GM18526 (cell line): Measurements from ENCODE around the gene SV2C.

Source experiments
- POLR2A ChIP-seq: IDR thresholded peaks from 3 replicates; pipeline ENCODE4 v1.6.1; 2011; ENCODE audit not compliant: insufficient read length; ENCODE audit errors: extremely low read depth

Gene SV2C

DNA sequence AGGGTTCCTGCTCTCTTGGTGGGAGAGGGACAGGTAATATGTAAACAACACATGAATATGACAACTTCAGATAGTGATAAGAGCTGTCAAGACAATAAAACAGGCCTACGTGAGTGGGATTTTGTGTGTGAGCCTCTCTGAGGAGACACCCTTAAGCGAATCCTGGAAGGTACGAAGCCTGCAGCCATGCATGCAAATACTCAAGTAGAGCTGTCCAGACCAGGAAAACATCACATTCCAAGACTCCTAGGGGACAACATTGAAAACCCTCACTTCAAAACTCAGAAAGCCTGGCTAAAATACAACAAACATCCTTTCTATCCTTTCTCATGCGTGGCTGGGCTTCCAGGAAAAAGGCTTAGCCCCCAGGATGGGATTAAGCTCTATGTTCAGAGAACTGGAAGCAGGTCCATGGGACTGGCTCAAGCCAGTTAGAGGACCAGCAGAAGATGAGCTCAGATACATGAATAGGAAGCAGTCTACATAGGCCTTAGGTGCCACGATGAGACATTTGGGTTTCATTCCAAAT, 195.1 kb downstream of the SV2C start:
- TF ChIP-seq POLR2A: no peak

DNA sequence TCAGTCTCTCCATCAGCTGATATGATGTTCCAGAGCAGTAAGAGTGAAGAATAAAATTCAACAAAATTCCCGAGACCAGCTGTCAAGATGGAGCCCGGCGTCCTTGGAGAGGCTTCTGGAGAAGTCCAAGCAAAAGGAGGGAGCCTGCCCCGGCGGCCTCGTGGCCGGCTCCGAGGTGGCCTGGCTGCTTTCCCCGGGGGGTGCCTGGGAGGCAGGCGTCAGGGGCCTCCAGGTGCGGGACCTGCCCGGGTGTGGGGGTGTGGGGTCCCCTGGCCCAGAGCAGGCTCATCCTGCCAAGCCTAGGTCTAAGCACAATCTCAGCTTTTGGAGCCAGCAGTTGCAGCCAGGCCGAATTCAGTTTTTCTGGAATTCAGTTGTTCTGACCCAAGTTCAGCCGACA, 197.3 kb downstream of the SV2C start:
- no peak for TF ChIP-seq POLR2A

DNA sequence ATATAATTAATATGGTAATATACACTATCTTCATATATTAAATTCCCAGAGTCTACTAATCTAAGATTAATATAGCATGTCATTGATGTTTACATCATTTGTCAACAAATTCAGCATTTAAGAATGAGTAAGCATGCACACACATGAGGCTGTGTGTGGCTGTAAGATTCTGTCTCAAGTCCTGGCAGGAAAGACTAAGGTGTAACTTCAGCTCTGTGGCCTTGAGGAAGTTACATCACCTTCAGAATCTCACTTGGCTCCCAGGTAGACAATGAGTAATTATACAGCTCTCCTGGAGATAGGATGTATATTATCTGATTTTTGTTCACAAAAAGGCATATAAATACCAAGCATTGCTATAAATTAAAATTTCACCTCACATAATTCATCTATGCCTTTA, 200.5 kb downstream of the SV2C start:
- no peak for TF ChIP-seq POLR2A

DNA sequence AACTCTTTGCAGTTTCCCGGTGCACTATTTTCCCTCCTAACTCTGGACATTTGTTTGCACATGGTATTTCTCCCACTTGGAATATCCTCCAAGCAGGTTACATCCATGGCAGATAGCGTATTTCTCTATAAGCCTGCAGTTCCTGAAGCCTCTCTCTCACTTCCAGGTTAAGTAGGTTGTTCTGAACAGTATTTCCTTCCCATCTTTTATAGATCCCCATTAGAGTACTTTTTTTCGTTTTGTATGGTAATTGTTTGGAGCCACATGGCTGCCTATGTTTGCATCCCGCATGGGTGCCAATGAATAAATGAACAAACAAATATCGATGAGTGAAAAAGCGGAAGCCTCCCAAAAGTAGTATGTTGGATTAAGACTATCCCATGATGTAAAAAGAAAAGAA, 206.5 kb downstream of the SV2C start:
- no peak for TF ChIP-seq POLR2A

DNA sequence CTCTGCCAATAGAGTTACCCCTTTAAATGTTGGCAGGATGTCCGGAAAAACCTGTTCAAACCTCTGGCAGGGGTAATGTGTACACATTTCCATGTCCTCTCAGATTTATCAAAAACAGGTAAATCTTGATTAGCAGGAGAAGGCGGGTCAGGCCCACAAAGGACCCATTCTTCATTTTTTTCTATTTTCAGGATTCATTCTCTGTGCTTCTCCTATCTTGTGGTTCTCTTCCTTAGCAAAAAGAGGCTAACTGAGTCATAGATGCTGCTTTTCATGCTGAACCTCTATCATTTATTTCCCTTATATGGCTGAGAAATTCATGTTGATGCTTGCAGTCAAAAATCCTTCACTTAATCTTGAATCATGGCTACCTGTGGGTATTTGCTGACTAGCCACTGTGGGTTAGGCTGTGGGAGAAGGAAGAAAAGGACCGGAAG, 207.2 kb downstream of the SV2C start:
- TF ChIP-seq POLR2A: no peak

DNA sequence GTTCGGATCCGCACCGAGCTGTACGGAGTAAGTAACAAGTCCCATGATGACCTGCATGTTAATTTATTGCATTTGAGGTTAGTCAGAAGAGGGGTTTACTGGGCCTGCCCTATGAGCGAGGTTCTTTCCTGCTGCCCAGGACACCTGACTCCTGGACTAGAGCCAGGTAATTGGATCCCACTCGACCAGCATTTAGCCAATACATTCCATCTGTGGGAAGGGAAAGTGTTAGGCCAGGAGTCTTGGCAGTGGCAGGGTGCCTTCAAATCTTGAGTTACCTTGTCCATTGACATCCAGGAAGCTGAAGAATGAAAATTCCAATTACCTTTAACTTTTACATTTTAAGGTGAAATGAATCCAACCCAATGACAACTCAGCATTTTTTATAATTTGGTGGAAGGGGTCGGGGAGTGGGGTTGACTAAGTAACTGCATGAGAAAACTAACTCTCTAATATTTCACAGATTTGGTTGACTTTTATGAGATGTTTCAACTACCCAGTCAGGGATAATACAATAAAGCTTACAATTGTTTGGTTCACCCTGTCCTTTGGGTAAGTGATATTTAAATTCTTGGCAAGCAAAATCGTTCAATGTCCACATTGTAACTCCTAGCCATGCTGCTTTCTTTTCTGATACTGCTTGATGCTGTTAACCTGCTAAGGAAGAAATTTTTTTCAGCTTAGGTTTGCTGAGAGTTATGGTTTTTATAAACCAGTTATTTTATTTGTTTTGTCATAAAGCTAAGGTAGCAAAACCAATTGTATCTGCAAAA, 208.3 kb downstream of the SV2C start:
- TF ChIP-seq POLR2A: no peak

DNA sequence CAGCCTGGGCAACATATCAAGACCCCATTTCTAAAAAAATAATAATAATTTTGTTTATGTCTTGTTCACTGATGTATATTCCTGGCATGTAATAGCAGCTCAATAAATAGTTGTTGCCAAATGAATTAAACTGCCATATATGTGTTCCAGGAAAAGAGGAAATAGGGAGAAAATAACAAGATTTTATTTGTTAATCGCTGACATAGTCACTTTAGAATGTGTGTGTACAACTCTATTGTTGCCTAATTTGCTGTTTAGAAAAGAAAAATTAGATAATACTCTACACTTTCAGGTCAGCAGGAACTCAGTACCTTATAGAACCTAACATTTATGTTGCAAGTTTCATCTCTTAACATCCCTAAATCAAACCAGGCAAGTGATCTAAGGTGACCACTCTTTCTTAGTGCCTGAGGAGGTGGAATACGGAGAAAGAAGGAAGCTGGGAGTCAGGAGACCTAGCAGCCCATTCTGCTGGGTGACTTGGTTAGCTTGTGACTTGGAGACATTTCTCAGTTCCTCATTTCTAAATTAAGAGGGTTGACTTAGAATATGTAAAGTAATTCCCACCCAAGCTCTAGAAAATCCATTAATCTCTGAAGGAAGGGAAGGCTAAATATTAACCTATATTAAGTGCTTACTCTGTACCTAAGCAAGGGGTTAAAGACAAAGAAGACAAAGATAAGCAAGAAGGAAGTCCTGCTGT, 209.6 kb downstream of the SV2C start:
- TF ChIP-seq POLR2A: no peak

DNA sequence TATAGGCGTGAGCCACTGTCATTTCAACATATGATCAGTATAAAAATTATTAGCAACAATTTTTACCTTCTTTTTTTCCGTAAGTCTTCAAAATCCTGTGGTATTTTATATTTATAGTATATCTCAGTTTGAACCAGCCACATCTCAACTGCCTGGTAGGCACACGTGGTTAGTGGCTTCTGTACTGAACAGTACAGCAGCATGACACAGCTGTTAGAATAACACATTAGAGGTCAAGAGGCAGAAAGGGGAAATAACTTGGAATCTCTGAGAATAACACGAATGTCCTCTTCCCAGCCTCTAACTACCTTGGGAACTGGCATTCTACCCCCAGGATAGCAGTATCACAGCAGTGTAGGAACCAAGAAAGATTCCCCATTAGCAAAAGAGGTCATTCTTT, 211.4 kb downstream of the SV2C start:
- TF ChIP-seq POLR2A: no peak

DNA sequence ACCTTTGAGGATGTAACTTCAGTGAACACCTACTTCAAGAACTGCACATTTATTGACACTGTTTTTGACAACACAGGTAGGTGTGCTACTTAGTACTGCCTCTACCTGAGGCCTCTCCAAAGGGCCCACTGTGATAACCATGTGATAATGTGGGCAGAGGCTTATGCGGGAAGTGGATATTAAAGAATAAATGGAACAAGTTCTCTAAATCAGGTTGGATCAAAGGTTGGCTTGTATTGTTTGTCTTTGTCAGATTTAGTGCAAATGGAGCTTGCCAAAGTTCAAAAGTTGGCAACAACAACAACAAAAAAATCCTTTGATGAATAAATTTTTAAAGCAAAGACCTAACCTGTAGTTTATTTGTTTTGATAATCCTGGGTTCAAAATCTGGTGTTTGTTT, 215.7 kb downstream of the SV2C start:
- TF ChIP-seq POLR2A: no peak

DNA sequence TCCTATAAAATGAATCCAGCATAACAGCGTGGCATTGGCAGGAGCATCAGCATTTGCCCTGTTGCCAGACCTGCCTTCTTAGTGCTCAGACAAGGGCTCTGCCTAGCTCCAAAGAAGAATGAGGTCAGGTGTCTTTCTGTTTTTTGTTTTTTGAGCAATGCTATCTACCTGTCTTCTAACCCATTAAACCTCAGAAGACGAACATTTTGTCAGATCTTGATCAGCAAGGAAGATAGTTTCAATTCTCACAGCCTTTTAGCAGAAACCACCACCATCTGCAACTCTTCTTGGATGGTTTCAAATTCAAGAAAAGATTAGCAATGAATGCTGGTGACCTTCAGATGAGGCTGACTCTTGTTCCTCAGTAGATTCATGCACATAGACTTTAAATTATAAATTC, 216.4 kb downstream of the SV2C start:
- TF ChIP-seq POLR2A: no peak

DNA sequence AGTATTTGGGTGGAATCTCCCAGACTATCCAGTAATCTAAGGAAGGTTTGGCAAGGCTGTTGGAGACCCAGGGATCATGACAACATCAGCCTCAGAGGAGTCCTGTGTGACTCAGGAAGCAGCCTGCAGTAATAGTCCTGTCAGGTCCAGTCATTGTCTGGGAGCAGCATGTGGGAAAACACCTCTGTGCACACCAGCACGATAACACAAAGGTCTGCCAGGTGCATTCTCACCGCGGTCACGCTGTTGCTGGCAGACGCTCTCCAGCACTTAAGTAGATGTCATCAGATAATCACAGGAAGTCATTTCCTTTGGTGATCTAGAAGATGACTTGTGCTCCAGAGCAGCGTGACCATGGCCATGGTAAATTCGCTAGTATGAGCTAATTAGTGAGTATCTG, 220.7 kb downstream of the SV2C start:
- no peak for TF ChIP-seq POLR2A

DNA sequence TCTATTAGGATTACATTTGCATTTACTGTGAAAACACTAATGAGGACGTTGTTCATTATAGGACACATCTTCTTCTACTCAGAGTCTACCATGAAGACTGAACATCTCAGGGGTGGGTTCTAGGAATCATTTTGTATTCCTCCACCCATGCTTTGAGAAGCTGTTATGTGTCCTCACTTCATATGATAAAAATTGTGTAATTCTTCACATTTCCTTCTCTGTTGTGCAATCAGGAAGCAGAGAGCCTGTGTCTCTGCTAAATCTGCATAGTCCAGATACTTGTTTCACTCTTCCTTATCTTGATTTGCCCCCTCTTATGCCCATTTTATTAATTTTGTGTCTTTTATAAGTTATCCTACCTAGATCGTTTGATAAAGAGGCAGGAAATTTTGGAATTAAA, 222.1 kb downstream of the SV2C start:
- TF ChIP-seq POLR2A: no peak

DNA sequence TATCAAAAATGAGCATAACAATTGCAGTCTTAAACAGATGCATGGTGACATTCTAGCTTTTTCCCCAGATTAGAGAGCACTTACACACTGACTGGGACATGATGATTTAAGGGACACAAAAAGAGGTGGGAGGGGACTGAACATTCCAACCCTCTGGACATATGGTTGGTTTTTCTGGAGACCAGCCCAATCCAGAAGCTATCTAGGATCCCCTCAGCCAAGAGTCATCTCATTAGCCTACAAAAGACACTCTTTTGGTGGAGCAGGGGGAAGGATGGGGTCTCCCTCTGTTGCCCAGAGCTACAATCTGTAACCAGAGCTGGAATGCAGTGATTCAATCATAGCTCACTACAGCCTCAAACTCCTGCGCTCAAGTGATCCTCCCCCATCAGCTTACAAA, 222.6 kb downstream of the SV2C start:
- TF ChIP-seq POLR2A: no peak

DNA sequence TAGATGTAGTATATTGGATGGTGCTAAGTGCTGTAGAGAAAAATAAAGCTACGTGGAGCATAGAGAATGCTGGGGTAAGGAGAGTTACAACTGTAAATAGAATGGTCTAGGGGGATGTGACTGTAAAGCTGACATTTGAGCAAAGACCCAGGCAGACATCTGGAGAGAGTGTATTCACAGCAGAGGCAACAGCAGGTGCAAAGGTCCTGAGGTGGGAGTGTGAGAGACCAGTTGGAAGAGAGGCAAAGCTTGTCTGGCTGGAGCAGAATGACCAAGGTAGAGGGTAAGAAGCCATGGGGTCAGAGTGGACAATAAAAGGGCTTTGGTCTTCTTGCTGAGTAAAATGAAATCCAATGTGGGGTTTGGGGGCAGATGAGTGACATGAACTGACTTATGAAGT, 227.0 kb downstream of the SV2C start:
- TF ChIP-seq POLR2A: no peak

DNA sequence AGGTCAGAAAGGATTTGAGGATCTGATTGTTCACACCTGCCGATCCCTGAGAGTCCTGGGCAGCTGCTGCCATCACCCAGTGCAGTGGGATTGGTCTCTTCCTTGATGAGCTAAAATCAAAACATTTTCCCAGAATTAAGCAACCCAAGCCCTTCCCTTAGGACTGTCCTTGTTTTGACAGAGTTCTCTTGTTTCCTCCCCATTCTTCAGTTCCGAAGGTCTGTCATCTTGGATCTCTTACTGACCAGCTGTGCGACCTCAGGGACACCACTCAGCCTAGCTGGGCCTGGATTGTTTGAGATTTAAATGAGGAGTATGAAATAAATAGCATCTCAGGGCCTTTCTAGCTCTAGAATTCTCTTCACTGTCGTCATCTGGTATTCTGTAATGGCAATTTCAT, 229.6 kb downstream of the SV2C start:
- no peak for TF ChIP-seq POLR2A

DNA sequence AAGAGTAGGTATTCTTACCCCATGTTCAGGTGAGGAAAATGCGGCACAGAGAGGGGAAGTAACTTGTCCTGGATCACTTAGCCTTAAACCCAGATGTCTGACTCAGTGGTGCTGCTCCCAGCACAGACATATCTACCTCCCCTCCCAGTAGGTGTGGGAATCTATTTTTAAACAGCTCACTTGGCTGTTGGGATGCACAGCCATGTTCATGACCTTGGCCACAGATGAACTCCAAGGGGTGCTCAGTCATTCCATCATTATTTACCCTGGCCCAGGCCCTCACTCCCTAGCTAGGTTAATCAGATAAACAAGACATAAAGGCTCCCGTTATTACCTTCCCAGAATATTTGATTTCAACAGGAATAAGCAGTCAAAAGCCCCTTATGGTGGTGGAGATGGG, 231.5 kb downstream of the SV2C start:
- no peak for TF ChIP-seq POLR2A
